WTC11 (cell line): Measurements from ENCODE around the gene LIX1L.

Source experiments
- ATF2 ChIP-seq: sonication (generic); formaldehyde crosslinking; IDR thresholded peaks from 2 replicates; pipeline ENCODE4 v1.8.1; 2022; ENCODE audit warnings: low read depth, missing genetic modification reagents, borderline replicate concordance
- CTCF ChIP-seq: fragments of 200-600 bp; IDR thresholded peaks from 2 replicates; pipeline ENCODE4 v1.8.0; 2022; ENCODE audit warnings: antibody characterized with exemption
- ZNF281 ChIP-seq: sonication (generic); formaldehyde crosslinking; IDR thresholded peaks from 2 replicates; pipeline ENCODE4 v1.8.0; 2023; ENCODE audit warnings: mild to moderate bottlenecking, missing genetic modification reagents
- ZNF423 ChIP-seq: fragments of 250-450 bp; sonication (Bioruptor Pico); IDR thresholded peaks from 2 replicates; pipeline ENCODE4 v2.1.2; 2022; ENCODE audit warnings: mild to moderate bottlenecking, moderate library complexity

- no peak for TF ChIP-seq CTCF
- TF ChIP-seq ZNF423 (CRISPR knock-in tag), result no peak
- no peak for TF ChIP-seq ZNF281 (CRISPR knock-in tag)
- TF ChIP-seq ATF2 (CRISPR knock-in tag), result no peak
Observed at GRCh38 chr1:145906954-145907753, 50.7 kb downstream of the LIX1L start.
